OCI-LY1 (cell line): ENCODE measurements around the gene ACSL6.

Experiments used
- H2AFZ ChIP-seq: fragments of 200-600 bp; sonication (generic), shearing (Covaris generic); 2 replicates; pipeline ENCODE4 v1.6.0; 2014; ENCODE audit warnings: antibody characterized with exemption, mild to moderate bottlenecking, low read length
- H3F3A ChIP-seq: fragments of 200-600 bp; sonication (generic), shearing (Covaris generic); 2 replicates; pipeline ENCODE4 v1.6.0; 2014; ENCODE audit warnings: mild to moderate bottlenecking, antibody characterized with exemption, low read length, moderate library complexity; ENCODE audit not compliant: insufficient read depth
- H3K27ac ChIP-seq: fragments of 200-600 bp; sonication (generic); 2 replicates; pipeline ENCODE4 v1.5.1; 2014; ENCODE audit warnings: low read length, mixed run types, mild to moderate bottlenecking, low read depth; ENCODE audit not compliant: poor library complexity, severe bottlenecking
- H3K27me3 ChIP-seq: fragments of 200-600 bp; sonication (generic); 2 replicates; pipeline ENCODE4 v1.6.0; 2014; ENCODE audit warnings: antibody characterized with exemption, mild to moderate bottlenecking, low read length, moderate library complexity; ENCODE audit not compliant: insufficient read depth
- H3K36me3 ChIP-seq: fragments of 200-600 bp; sonication (generic); 2 replicates; pipeline ENCODE4 v1.6.1; 2014; ENCODE audit warnings: mild to moderate bottlenecking, antibody characterized with exemption, low read length, moderate library complexity, mixed read lengths; ENCODE audit not compliant: insufficient read depth
- H3K4me1 ChIP-seq: fragments of 200-600 bp; sonication (generic); 2 replicates; pipeline ENCODE4 v1.5.1; 2014; ENCODE audit warnings: mild to moderate bottlenecking, low read length, moderate library complexity; ENCODE audit not compliant: insufficient read depth, severe bottlenecking
- H3K4me2 ChIP-seq: fragments of 200-600 bp; sonication (generic), shearing (Covaris generic); 2 replicates; pipeline ENCODE4 v1.6.1; 2014; ENCODE audit warnings: low read length
- H3K4me3 ChIP-seq: fragments of 200-600 bp; sonication (generic); 2 replicates; pipeline ENCODE4 v1.5.1; 2014; ENCODE audit warnings: low read length, low read depth, mild to moderate bottlenecking, mixed read lengths; ENCODE audit not compliant: poor library complexity, severe bottlenecking
- H3K79me2 ChIP-seq: fragments of 200-600 bp; shearing (Covaris generic); 2 replicates; pipeline ENCODE4 v1.6.1; 2016; ENCODE audit warnings: mixed run types, low read length, mixed read lengths; ENCODE audit not compliant: insufficient read depth
- H3K9ac ChIP-seq: fragments of 200-600 bp; sonication (generic), shearing (Covaris generic); 2 replicates; pipeline ENCODE4 v1.6.1; 2014; ENCODE audit warnings: mild to moderate bottlenecking, low read length, mixed read lengths
- H3K9me2 ChIP-seq: fragments of 200-600 bp; sonication (generic), shearing (Covaris generic); 2 replicates; pipeline ENCODE4 v1.6.1; 2014; ENCODE audit warnings: low read depth, mild to moderate bottlenecking, low read length, mixed read lengths
- H3K9me3 ChIP-seq: fragments of 200-600 bp; shearing (Covaris generic); 2 replicates; pipeline ENCODE4 v1.6.1; 2014; ENCODE audit warnings: low read length, mixed read lengths
- H4K20me1 ChIP-seq: fragments of 200-600 bp; sonication (generic), shearing (Covaris generic); 2 replicates; pipeline ENCODE4 v1.6.0; 2016; ENCODE audit warnings: mild to moderate bottlenecking, low read length; ENCODE audit not compliant: insufficient read depth
- CTCF ChIP-seq: fragments of 200-600 bp; sonication (generic), shearing (Covaris generic); IDR thresholded peaks from 2 replicates; pipeline ENCODE4 v1.5.1; 2017; ENCODE audit warnings: mild to moderate bottlenecking, antibody characterized with exemption, low read length, moderate library complexity, mixed read lengths
- EZH2 ChIP-seq: fragments of 200-600 bp; sonication (generic), shearing (Covaris generic); IDR thresholded peaks from 2 replicates; pipeline ENCODE4 v1.8.0; 2017; ENCODE audit warnings: borderline replicate concordance, mixed run types, mild to moderate bottlenecking, antibody characterized with exemption, low read length, moderate library complexity, mixed read lengths

Gene ACSL6

GRCh38 chr5:132002757-132003156, 8.7 kb downstream of the ACSL6 start:
- Histone ChIP-seq H3K9me2 (no peaks in the 10 kb centered on the region), H3K4me2 (no peak overlapping the region), H3F3A (no peaks in the 10 kb centered on the region), H3K36me3 (no peaks in the 10 kb centered on the region), H4K20me1 (no peaks in the 10 kb centered on the region), H3K79me2 (no peaks in the 10 kb centered on the region), H3K27me3 (0 out of 2 replicates have a peak, but pooled peaks cover 6% of the 10 kb centered on the region), H3K4me1 (no peaks in the 10 kb centered on the region), H3K9ac (no peak overlapping the region), H2AFZ (no peak overlapping the region), H3K9me3 (no peaks in the 10 kb centered on the region), H3K4me3 (no peak overlapping the region), H3K27ac (no peak overlapping the region)
- TF ChIP-seq EZH2 (no peak), CTCF (no peak)

GRCh38 chr5:132001647-132002561, 9.6 kb downstream of the ACSL6 start:
- Histone ChIP-seq H3K9me2 (no peaks in the 10 kb centered on the region), H3K4me2 (no peak overlapping the region), H4K20me1 (no peaks in the 10 kb centered on the region), H3F3A (no peaks in the 10 kb centered on the region), H3K79me2 (no peaks in the 10 kb centered on the region), H3K27me3 (0 out of 2 replicates have a peak, but pooled peaks cover 6% of the 10 kb centered on the region), H3K36me3 (no peaks in the 10 kb centered on the region), H3K4me1 (no peaks in the 10 kb centered on the region), H2AFZ (no peak overlapping the region), H3K4me3 (no peak overlapping the region), H3K9me3 (no peaks in the 10 kb centered on the region), H3K9ac (no peak overlapping the region), H3K27ac (no peak overlapping the region)
- TF ChIP-seq EZH2 = no peak
- TF ChIP-seq CTCF = no peak

DNA sequence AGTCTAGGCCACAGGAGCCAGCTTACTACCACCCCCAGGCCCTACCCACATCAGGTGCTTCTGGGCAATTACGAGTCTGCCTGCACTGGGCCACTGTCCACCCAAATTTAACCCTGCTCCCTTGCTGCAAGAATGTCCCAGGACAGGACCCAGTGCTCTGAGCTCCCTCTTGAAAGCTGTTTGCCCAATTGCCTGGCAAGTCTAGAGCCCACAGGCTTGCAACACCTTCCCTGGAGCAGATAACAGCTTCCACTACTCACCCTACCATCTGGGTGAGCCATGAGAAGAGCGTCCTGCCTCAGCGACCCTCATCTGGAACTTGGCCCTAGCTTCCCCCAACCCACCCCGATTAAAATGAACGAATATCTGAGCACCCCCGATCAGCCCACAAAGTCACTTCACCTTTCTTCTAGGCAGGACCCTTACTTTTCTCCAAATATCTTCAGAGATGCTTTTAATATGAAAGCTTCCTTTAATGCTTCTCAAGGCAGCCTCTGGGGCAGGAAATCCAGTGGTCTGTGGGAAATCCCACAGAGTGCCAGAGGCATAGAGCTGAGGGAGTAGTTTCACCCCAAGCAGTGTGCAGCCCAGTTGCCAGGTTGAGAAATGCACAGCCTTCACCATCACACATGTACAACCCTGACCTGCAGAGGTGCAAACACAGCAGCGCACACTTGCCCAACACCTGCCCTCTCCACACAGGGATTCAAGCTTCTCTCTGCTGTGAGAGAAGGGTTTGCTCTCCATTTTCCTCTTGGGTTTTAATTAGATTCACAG, 10.6 kb downstream of the ACSL6 start:
- TF ChIP-seq EZH2 (no peak), CTCF (no peak)
- no peaks in the 10 kb centered on the region for H3K9me2 ChIP-seq
- no peaks in the 10 kb centered on the region for H3K4me1 ChIP-seq
- H3K9ac ChIP-seq = no peak overlapping the region
- no peaks in the 10 kb centered on the region for H3K9me3 ChIP-seq
- no peak overlapping the region for H3K27ac ChIP-seq
- no peaks in the 10 kb centered on the region for H3K36me3 ChIP-seq
- H2AFZ ChIP-seq = no peak overlapping the region
- no peak overlapping the region for H3K4me3 ChIP-seq
- no peaks in the 10 kb centered on the region for H4K20me1 ChIP-seq
- H3K79me2 ChIP-seq = no peaks in the 10 kb centered on the region
- no peak overlapping the region for H3K4me2 ChIP-seq
- 0 out of 2 replicates have a peak, but pooled peaks cover 6% of the 10 kb centered on the region for H3K27me3 ChIP-seq
- no peaks in the 10 kb centered on the region for H3F3A ChIP-seq
